BJ (cell line): ENCODE measurements around the gene TMEM209. TPM values are rescaled to one million over a fixed set of nuclear protein-coding genes. Genes with fewer than 3 reads are reported as not detected.

Experiments used
- CTCF ChIA-PET: fragments of 350-600 bp; formaldehyde crosslinking; extraction: SDS; loops from one replicate; lab custom pipeline; 2021; ENCODE audit warnings: antibody characterized with exemption, inconsistent platforms; lab: Yijun Ruan, JAX
- POLR2A ChIA-PET: fragments of 300-600 bp; sonication (Branson Sonifier 250); formaldehyde crosslinking; extraction: SDS; loops from one replicate; lab custom pipeline; 2021; ENCODE audit warnings: antibody characterized with exemption; lab: Charles Lee
- DNase-seq: peaks from one replicate; pipeline ENCODE4 v3.0.0-alpha.2; 2011; ENCODE audit warnings: low read depth
- H3K27me3 ChIP-seq: 2 replicates; pipeline ENCODE4 v1.6.0; 2011; ENCODE audit warnings: low read length; ENCODE audit not compliant: control insufficient read depth, insufficient read depth
- H3K36me3 ChIP-seq: 2 replicates; pipeline ENCODE4 v1.5.1; 2011; ENCODE audit warnings: low read length; ENCODE audit not compliant: control insufficient read depth, insufficient read depth
- H3K4me3 ChIP-seq: 2 replicates; pipeline ENCODE4 v1.5.1; 2011; ENCODE audit warnings: low read depth, mild to moderate bottlenecking, control low read depth, low read length
- polyA plus RNA-seq: library from polyadenylated mRNA; depleted of rRNA; stranded (reverse); fragments of >200 nt; gene quantifications from 2 replicates; pipeline ENCODE4 v1.2.3, GENCODE V29; 2011
- TF ChIP-seq, protein P1 (sequence below): IDR thresholded peaks from 2 replicates; pipeline ENCODE4 v1.5.1; 2011; ENCODE audit warnings: low read depth, mild to moderate bottlenecking, control low read depth, inconsistent platforms, low read length, moderate library complexity; ENCODE audit not compliant: insufficient read depth

Gene TMEM209
- polyA plus RNA-seq, 1 experiment = 15.5 TPM

DNA sequence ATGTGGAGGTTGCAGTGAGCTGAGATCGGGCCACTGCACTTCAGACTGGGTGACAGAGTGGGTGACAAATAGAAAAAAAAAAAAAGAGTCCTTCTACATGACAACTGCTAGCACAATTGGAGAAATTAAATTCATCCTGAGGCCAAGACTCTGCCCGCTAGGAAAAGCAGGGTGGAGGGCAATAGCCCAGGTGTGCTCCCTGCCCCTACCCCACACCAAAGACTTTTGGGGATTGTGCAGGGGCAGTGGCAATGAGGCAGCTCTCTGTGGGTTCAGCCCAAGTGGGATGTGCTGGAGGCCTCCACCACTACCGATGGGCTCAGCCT is 61.3 kb downstream of the TMEM209 start:
- ChIA-PET POLR2A (no interaction called here), CTCF (interaction anchor here (0.7 kb wide), 1 partner anchor 125 kb away, joined by 3 read pairs; no protein-coding TSS in a partner anchor)
- Histone ChIP-seq H3K36me3 (peaks cover 1% of the 10 kb centered on the region; the same call in 1 of the 2 replicates), H3K27me3 (no peaks in the 10 kb centered on the region), H3K4me3 (no peak overlapping the region)
- DNase-seq = no peak
- TF ChIP-seq, protein P1, sequence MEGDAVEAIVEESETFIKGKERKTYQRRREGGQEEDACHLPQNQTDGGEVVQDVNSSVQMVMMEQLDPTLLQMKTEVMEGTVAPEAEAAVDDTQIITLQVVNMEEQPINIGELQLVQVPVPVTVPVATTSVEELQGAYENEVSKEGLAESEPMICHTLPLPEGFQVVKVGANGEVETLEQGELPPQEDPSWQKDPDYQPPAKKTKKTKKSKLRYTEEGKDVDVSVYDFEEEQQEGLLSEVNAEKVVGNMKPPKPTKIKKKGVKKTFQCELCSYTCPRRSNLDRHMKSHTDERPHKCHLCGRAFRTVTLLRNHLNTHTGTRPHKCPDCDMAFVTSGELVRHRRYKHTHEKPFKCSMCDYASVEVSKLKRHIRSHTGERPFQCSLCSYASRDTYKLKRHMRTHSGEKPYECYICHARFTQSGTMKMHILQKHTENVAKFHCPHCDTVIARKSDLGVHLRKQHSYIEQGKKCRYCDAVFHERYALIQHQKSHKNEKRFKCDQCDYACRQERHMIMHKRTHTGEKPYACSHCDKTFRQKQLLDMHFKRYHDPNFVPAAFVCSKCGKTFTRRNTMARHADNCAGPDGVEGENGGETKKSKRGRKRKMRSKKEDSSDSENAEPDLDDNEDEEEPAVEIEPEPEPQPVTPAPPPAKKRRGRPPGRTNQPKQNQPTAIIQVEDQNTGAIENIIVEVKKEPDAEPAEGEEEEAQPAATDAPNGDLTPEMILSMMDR = no peak

- H3K4me3 ChIP-seq = no peak overlapping the region
- ChIA-PET CTCF (interaction anchor here (0.7 kb wide), 1 partner anchor 126 kb away, joined by 3 read pairs; no protein-coding TSS in a partner anchor), POLR2A (no interaction called here)
- no peaks in the 10 kb centered on the region for H3K27me3 ChIP-seq
- no peak for DNase-seq
- TF ChIP-seq, protein P1 = no peak
- H3K36me3 ChIP-seq = peaks cover 1% of the 10 kb centered on the region; the same call in 1 of the 2 replicates
Observed at GRCh38 chr7:130143334-130143732, 61.9 kb downstream of the TMEM209 start.

DNA sequence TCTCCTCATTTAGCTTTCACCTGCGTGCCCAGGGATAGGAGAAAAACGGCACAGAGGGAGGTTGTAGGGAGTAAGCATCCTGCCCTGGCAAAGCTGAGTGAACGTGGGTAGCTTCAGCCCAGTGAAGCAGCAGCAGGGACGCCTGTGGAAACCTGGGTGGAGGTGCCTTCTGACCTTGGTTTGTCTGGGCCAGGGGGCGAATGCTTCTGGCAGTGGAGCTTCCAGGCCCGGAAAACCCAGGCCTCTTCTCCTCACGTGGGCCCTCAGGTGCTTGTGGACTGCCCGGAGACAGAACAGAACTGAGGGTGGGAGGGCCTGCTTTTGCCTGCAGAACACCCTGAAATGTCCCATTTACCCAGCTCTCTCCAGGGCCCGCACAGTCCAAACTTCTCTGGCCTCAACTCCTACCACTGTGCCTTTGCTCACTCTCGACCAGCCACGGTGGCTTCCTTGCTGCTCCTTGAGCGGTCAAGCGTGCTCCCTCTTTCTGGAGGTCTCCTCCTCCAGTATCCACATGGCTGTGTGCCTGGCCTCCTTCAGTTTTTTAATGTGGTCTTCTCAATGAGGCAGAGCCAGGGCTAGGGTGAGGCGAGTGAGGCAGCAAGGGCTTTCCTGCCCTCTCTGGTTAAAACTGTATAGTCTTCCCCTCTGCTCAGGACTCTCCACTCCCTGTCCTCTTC is 62.4 kb downstream of the TMEM209 start:
- ChIA-PET CTCF (interaction anchor here (1.5 kb wide), 1 partner anchor 73 kb away, joined by 4 read pairs; the partner anchor contains the start of gene KLHDC10), POLR2A (no interaction called here)

GRCh38 chr7:130141884-130142653 is 63.1 kb downstream of the TMEM209 start:
- POLR2A ChIA-PET = interaction anchor here (0.5 to 0.6 kb wide), 2 partner anchors 26 to 917 kb away, joined by 3 to 4 read pairs; no protein-coding TSS in a partner anchor
- Histone ChIP-seq H3K27me3 (no peaks in the 10 kb centered on the region), H3K36me3 (peaks cover 1% of the 10 kb centered on the region; the same call in 1 of the 2 replicates), H3K4me3 (no peak overlapping the region; the same call in 1 of the 2 replicates)
- no peak for DNase-seq
- CTCF ChIA-PET = interaction anchor here (1.5 kb wide), 1 partner anchor 72 kb away, joined by 4 read pairs; the partner anchor contains the start of gene KLHDC10
- TF ChIP-seq, protein P1 = no peak

More for the DNA sequence above, 62.4 kb downstream of the TMEM209 start:
- Histone ChIP-seq H3K36me3 (peaks cover 1% of the 10 kb centered on the region; the same call in 1 of the 2 replicates), H3K27me3 (no peaks in the 10 kb centered on the region), H3K4me3 (no peak overlapping the region)
- TF ChIP-seq, protein P1 = no peak
- no peak for DNase-seq
